Activated CD8-positive, alpha-beta T cell treated with anti-CD3 and anti-CD28 coated beads, Interleukin-2, amount 10 ng/mL, durations not matched to agents 7 days and 5 days (primary cell): Measurements from ENCODE around the gene PRTFDC1. TPM values are rescaled to one million over a fixed set of nuclear protein-coding genes. Genes with fewer than 3 reads are reported as not detected.

ENCODE experiments used
- ATAC-seq: fragments of 150-1000 bp; cut with Tn5 transposase; one replicate; pipeline ENCODE4 v1.10.0; 2021; ENCODE audit warnings: moderate library complexity
- CTCF ChIA-PET: fragments of 350-600 bp; sonication (Branson Sonifier 250); formaldehyde crosslinking; loops from one replicate; lab custom pipeline; 2021; ENCODE audit warnings: antibody characterized with exemption; lab: Charles Lee
- POLR2A ChIA-PET: fragments of 350-600 bp; sonication (Branson Sonifier 250); formaldehyde crosslinking; loops from one replicate; lab custom pipeline; 2021; ENCODE audit warnings: antibody characterized with exemption; lab: Charles Lee
- DNase-seq: peaks from one replicate; pipeline ENCODE4 v3.0.0-alpha.2; 2020
- H3K27ac Mint-ChIP-seq: one replicate; pipeline ENCODE4 v1.8.0; 2021; ENCODE audit warnings: mild to moderate bottlenecking, mixed read lengths
- H3K27me3 Mint-ChIP-seq: one replicate; pipeline ENCODE4 v1.8.0; 2021; ENCODE audit warnings: low read depth, mixed read lengths
- H3K36me3 Mint-ChIP-seq: one replicate; pipeline ENCODE4 v1.8.0; 2021; ENCODE audit warnings: low read depth, mixed read lengths
- H3K4me1 Mint-ChIP-seq: one replicate; pipeline ENCODE4 v1.8.0; 2021; ENCODE audit warnings: low read depth, mixed read lengths
- H3K4me3 Mint-ChIP-seq: one replicate; pipeline ENCODE4 v1.8.0; 2021; ENCODE audit warnings: mild to moderate bottlenecking, mixed read lengths
- H3K9me3 Mint-ChIP-seq: one replicate; pipeline ENCODE4 v1.8.0; 2022; ENCODE audit warnings: mixed read lengths; ENCODE audit not compliant: insufficient read depth
- total RNA-seq, 2 experiments: library from RNA; stranded (reverse); gene quantifications; one replicate each; pipeline ENCODE4 v1.2.3, GENCODE V29; 2021

The PRTFDC1 gene
- total RNA-seq, 2 experiments from 2014 or later = 1.6 to 2.9 TPM

GRCh38 chr10:24950439-24950838 is 2.0 kb downstream of the PRTFDC1 start:
- no peak for ATAC-seq
- ChIA-PET POLR2A (no interaction called here), CTCF (interaction anchor here (0.8 kb wide), 1 partner anchor 21 kb away, joined by 3 read pairs; no protein-coding TSS in a partner anchor)

DNA sequence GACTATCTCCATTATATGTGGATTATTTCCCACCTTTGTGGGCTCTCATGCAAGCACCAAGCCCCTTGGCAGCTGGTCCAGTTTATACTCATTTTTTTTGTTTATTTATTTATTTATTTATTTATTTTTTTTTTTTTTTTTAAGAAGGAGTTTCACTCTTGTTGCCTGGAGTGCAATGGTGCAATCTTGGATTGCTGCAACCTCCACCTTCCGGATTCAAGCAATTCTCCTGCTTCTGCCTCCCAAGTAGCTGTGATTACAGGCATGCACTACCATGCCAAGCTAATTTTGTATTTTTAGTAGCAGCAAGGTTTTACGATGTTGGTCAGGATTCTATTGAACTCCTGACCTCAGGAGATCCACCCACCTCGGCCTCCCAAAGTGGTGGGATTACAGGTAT is 2.8 kb downstream of the PRTFDC1 start:
- ChIA-PET POLR2A (interaction anchor here (0.7 kb wide), 1 partner anchor 111 kb away, joined by 3 read pairs; no protein-coding TSS in a partner anchor), CTCF (interaction anchor here (1.0 kb wide), 1 partner anchor 20 kb away, joined by 4 read pairs; no protein-coding TSS in a partner anchor)
- no peak overlapping the region for H3K27ac Mint-ChIP-seq
- peak; percentile 14 for DNase-seq
- no peaks in the 10 kb centered on the region for H3K9me3 Mint-ChIP-seq
- no peaks in the 10 kb centered on the region for H3K27me3 Mint-ChIP-seq
- H3K36me3 Mint-ChIP-seq = no peaks in the 10 kb centered on the region
- no peak for ATAC-seq
- peaks cover 23% of the 10 kb centered on the region for H3K4me1 Mint-ChIP-seq
- no peak overlapping the region for H3K4me3 Mint-ChIP-seq

More at GRCh38 chr10:24950439-24950838, 2.0 kb downstream of the PRTFDC1 start:
- Mint-ChIP-seq H3K9me3 (no peaks in the 10 kb centered on the region), H3K27me3 (no peaks in the 10 kb centered on the region), H3K36me3 (no peaks in the 10 kb centered on the region), H3K4me3 (no peak overlapping the region), H3K4me1 (peaks cover 22% of the 10 kb centered on the region), H3K27ac (no peak overlapping the region)
- DNase-seq = peak; percentile 17

DNA sequence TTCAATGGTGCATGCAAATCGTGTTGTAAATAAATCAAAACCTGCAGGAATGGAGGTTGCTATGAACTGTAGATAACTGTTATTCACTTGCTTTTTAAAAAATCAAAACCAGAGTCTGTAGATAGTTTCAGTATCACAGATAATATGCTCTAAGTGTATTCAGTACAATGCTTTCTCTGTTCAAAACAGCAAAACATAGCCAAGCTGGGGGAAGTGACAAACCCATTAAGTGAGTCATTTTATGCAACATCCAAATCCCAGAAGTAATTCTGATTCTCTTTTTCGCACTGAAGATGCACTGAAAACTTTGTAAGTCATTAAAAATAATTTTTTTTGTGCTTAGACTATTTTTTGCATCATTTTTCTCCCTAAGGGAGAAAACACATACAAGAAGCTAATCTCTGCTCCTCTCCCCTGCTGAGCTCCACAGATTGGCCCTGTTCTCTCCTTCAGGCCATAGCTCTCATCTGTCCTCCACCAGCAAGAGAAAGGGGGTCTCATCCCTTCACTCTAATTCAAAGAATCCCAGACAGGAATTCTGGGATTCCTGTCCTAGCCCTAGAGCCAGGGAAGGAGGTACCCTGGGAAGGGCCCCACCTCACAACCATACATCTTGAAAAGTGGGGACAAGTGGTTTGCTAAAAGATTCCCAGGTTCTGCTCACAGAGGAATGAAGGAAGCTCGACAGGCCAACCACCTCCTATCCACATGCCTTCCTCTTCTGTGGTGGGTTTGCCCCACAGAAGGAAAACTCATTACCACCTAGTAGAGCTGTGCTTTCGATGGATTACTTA is 4.9 kb downstream of the PRTFDC1 start:
- ChIA-PET POLR2A (no interaction called here), CTCF (no interaction called here)
- ATAC-seq (no peak), DNase-seq (peak; percentile 4)
- Mint-ChIP-seq H3K27me3 (no peaks in the 10 kb centered on the region), H3K4me1 (peaks cover 13% of the 10 kb centered on the region), H3K9me3 (no peaks in the 10 kb centered on the region), H3K4me3 (no peak overlapping the region), H3K27ac (no peak overlapping the region), H3K36me3 (no peaks in the 10 kb centered on the region)

DNA sequence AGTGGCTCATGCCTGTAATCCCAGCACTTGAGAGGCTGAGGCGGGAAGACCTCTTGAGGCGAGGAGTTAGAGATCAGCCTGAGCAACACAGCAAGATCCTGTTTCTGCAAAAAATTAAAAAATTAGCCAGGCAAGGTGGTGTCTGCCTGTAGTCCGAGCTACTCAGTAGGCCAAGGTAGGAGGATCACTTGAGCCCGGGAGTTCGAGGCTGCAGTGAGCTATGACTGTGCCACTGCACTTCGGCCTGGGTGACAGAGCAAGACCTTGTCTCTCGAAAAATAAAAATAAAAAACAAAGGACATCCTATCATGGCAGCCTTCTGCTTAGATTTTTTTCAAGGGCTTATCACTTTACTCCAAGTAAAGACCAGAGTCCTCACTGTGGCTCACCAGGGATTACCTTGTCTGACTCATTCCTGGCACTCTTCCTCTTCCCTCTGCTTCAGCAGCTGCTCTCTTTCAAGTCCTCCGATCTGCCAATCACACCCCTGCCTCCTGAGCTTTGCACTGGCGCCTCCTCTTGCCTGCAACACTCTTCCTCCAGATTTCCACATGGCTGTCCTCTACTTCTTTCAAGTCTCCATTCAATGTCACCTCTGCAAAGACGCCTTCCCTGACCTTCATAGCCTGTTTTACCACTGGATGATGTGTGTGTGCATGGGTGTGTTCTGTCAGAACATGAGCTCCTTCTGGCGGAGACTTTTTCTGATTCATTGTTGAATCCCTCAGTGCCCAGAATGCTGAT is 7.7 kb downstream of the PRTFDC1 start:
- no peaks in the 10 kb centered on the region for H3K9me3 Mint-ChIP-seq
- H3K4me3 Mint-ChIP-seq = no peak overlapping the region
- DNase-seq (no peak), ATAC-seq (no peak)
- H3K36me3 Mint-ChIP-seq = no peaks in the 10 kb centered on the region
- POLR2A ChIA-PET = no interaction called here
- CTCF ChIA-PET = interaction anchor here (2.0 kb wide), 1 partner anchor 15 kb away, joined by 5 read pairs; no protein-coding TSS in a partner anchor
- H3K27me3 Mint-ChIP-seq = no peaks in the 10 kb centered on the region
- H3K27ac Mint-ChIP-seq = no peak overlapping the region
- peaks cover 2% of the 10 kb centered on the region for H3K4me1 Mint-ChIP-seq

GRCh38 chr10:24938525-24938924 is 13.9 kb downstream of the PRTFDC1 start:
- ChIA-PET CTCF (no interaction called here), POLR2A (no interaction called here)
- Mint-ChIP-seq H3K4me1 (peaks cover 6% of the 10 kb centered on the region), H3K27ac (no peak overlapping the region), H3K4me3 (no peak overlapping the region), H3K27me3 (no peaks in the 10 kb centered on the region), H3K36me3 (peaks cover 4% of the 10 kb centered on the region), H3K9me3 (no peaks in the 10 kb centered on the region)
- DNase-seq = no peak
- ATAC-seq = no peak

DNA sequence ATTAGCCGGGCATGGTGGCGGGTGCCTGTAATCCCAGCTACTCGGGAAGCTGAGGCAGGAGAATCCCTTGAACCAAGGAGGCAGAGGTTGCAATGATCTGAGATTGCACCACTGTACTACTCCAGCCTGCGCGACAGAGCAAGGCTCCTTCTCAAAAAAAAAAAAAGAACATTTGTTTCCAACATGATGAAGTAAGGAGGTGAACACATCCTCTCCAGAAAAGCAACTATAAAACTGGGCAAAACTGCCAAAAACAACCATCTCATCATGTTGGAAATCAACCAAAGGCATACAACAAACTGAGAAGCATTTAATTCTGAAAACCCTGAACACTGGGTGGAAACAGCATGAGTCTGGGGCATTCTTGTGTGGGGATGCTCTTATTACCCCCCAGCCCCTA is 14.3 kb downstream of the PRTFDC1 start:
- Mint-ChIP-seq H3K27me3 (no peaks in the 10 kb centered on the region), H3K27ac (no peak overlapping the region), H3K36me3 (peaks cover 4% of the 10 kb centered on the region), H3K9me3 (no peaks in the 10 kb centered on the region), H3K4me1 (peaks cover 6% of the 10 kb centered on the region), H3K4me3 (no peak overlapping the region)
- DNase-seq (no peak), ATAC-seq (no peak)
- CTCF ChIA-PET = no interaction called here
- POLR2A ChIA-PET = no interaction called here

- ChIA-PET CTCF (interaction anchor here (1.0 kb wide), 1 partner anchor 293 kb away, joined by 4 read pairs; no protein-coding TSS in a partner anchor), POLR2A (no interaction called here)
- Mint-ChIP-seq H3K27me3 (no peaks in the 10 kb centered on the region), H3K4me3 (no peak overlapping the region), H3K4me1 (peaks cover 6% of the 10 kb centered on the region), H3K9me3 (peaks cover 4% of the 10 kb centered on the region), H3K36me3 (peaks cover 4% of the 10 kb centered on the region), H3K27ac (no peak overlapping the region)
- ATAC-seq (no peak), DNase-seq (no peak)
Measured at GRCh38 chr10:24935504-24936292, 16.7 kb downstream of the PRTFDC1 start.

DNA sequence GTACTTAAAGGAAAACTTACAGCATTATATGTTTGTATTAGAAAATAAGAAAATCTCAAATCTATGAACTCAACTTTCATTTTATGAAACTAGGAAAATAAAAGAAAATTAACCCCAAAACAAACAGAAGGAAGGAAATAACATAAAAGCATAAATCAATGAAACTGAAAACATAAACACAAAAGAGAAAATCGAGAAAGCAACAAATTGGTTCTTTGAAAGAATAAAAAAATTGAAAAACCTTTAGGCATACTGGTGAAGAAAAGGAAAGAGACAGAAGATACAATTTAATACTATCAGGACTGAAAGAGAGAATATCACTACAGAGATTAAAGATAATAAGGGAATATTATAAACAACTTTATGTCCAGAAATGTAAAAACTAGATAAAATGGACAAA is 21.2 kb downstream of the PRTFDC1 start:
- H3K27me3 Mint-ChIP-seq = no peaks in the 10 kb centered on the region
- ATAC-seq (no peak), DNase-seq (no peak)
- peaks cover 4% of the 10 kb centered on the region for H3K9me3 Mint-ChIP-seq
- CTCF ChIA-PET = no interaction called here
- no peak overlapping the region for H3K27ac Mint-ChIP-seq
- peaks cover 33% of the 10 kb centered on the region for H3K4me1 Mint-ChIP-seq
- POLR2A ChIA-PET = no interaction called here
- no peak overlapping the region for H3K4me3 Mint-ChIP-seq
- peaks cover 8% of the 10 kb centered on the region for H3K36me3 Mint-ChIP-seq

DNA sequence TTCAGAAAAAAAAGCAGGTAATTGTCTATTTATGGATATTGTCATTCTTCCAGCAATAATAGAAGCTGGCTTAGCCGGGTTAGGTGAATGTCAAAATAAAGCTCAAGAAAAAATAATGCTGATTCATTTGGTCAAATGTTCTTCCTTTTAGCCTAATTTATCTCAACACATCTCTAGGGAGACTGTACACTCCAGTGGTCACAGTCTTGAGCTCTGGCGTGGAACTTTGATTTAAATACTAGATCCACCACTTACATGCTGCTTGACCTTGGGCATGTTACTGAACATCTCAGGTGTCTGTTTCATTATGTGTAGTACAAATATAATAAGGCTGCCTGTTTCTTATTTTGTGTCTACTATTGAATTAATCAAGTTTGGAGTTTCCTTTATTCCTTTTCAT is 22.0 kb downstream of the PRTFDC1 start:
- POLR2A ChIA-PET = interaction anchor here (1.3 kb wide), 1 partner anchor 22 kb away, joined by 6 read pairs; no protein-coding TSS in a partner anchor
- no peak for ATAC-seq
- Mint-ChIP-seq H3K27me3 (no peaks in the 10 kb centered on the region), H3K9me3 (peaks cover 4% of the 10 kb centered on the region), H3K4me1 (peaks cover 27% of the 10 kb centered on the region), H3K27ac (no peak overlapping the region), H3K36me3 (peaks cover 10% of the 10 kb centered on the region), H3K4me3 (no peak overlapping the region)
- CTCF ChIA-PET = interaction anchor here (0.6 to 1.9 kb wide), 6 partner anchors 14 to 1896 kb away, joined by 3 to 7 read pairs (median 4); no protein-coding TSS in a partner anchor
- no peak for DNase-seq

DNA sequence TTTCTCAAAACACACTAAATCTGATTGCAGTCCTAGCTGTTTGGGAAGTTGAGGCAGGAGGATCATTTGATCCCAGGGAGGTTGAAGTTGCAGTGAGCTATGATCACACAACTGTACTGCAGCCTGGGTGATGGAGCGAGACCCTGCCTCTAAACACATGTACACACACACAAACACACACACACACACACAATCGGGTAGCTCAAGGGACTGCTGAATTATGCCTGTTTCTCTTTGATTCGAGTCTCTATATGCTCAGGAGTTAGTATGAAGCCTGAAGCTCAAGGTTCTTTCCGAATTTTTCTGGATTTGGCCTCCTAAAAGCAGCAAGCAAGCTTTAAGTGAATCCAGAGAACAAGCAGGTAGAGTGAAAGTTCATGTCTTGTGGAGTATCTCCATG is 22.5 kb downstream of the PRTFDC1 start:
- Mint-ChIP-seq H3K9me3 (peaks cover 4% of the 10 kb centered on the region), H3K4me3 (no peak overlapping the region), H3K27me3 (no peaks in the 10 kb centered on the region), H3K36me3 (peaks cover 8% of the 10 kb centered on the region), H3K27ac (no peak overlapping the region), H3K4me1 (peaks cover 26% of the 10 kb centered on the region)
- ChIA-PET CTCF (interaction anchor here (0.6 to 1.9 kb wide), 7 partner anchors 14 to 1897 kb away, joined by 3 to 7 read pairs (median 3); no protein-coding TSS in a partner anchor), POLR2A (interaction anchor here (1.3 kb wide), 1 partner anchor 22 kb away, joined by 6 read pairs; no protein-coding TSS in a partner anchor)
- DNase-seq (no peak), ATAC-seq (no peak)

- CTCF ChIA-PET = interaction anchor here (0.6 to 1.9 kb wide), 7 partner anchors 13 to 312 kb away, joined by 3 to 7 read pairs (median 4); no protein-coding TSS in a partner anchor
- H3K9me3 Mint-ChIP-seq = peaks cover 8% of the 10 kb centered on the region
- no peak overlapping the region for H3K4me3 Mint-ChIP-seq
- DNase-seq (no peak), ATAC-seq (peak; percentile 19)
- POLR2A ChIA-PET = interaction anchor here (1.3 kb wide), 1 partner anchor 23 kb away, joined by 6 read pairs; no protein-coding TSS in a partner anchor
- H3K36me3 Mint-ChIP-seq = peaks cover 15% of the 10 kb centered on the region
- no peaks in the 10 kb centered on the region for H3K27me3 Mint-ChIP-seq
- peak overlapping the region; percentile 10 for H3K27ac Mint-ChIP-seq
- H3K4me1 Mint-ChIP-seq = peaks cover 32% of the 10 kb centered on the region
Measured at GRCh38 chr10:24929056-24929544, 23.3 kb downstream of the PRTFDC1 start.
